Ishikawa (cell line): ENCODE data around the gene APBA1.

ENCODE experiments used
- CEBPB ChIP-seq: IDR thresholded peaks from 2 replicates; pipeline ENCODE4 v1.6.1; 2012
- RAD21 ChIP-seq: IDR thresholded peaks from 2 replicates; pipeline ENCODE4 v1.6.1; 2012; ENCODE audit warnings: low read depth

DNA sequence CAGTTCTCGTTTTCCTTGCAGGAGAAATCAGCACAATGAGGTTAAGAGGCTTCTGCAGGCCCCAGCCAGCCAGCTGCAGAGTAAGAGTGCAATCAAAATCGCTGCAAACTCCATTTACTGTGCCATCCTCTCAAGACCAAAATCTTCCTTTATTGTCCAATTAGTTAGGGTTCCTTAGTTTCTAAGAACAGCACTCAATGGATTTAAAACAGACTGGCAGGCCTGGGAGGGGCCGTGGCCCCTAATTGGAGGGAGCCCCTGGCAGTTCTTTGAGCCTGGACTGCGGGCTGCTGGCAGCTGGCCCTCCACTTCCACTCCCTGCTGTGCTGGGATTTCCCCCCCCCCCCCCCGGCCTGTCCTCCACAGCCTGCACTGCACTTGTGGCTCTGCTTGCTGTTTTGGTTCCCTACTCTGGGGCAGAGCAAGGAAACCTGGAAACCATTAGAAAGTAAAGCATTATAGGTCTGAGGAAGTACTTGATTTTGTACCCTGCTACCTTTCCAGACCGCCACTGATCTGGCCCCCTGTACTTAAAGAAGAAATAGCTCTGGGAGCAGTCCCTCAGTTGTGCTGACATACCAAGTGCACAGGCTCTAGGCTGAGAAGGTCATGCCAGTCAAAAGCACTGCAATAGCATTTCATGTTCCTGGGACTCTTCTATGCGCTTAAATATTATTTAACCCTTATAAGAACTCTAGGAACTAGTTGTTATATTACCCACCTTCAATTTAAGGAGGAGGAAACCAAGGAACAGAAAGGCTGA lies 129.0 kb downstream of the APBA1 start:
- TF ChIP-seq CEBPB (no peak), RAD21 (no peak)
